GM12878 (cell line): Measurements from ENCODE around the gene RAB30. TPM values are rescaled to one million over a fixed set of nuclear protein-coding genes. Genes with fewer than 3 reads are reported as not detected.

ENCODE experiments used
- ATAC-seq: fragments of 200-7000 bp; cut with Tn5 transposase; 3 replicates; pipeline ENCODE4 v1.9.1; 2020; ENCODE audit warnings: mild to moderate bottlenecking, moderate library complexity
- BruUV-seq: library from RNA; stranded (reverse); fragments of 400-500 nt; replicated peaks from 2 replicates; lab custom pipeline; 2021; lab: Mats Ljungman, UMichigan
- CTCF ChIA-PET: fragments of 300-600 bp; sonication (Branson Sonifier 250); formaldehyde crosslinking; extraction: SDS; loops from one replicate; lab custom pipeline; 2021; ENCODE audit warnings: inconsistent platforms; lab: Yijun Ruan, JAX
- POLR2A ChIA-PET: fragments of 350-600 bp; formaldehyde crosslinking; extraction: SDS; loops from one replicate; lab custom pipeline; 2021; ENCODE audit warnings: inconsistent platforms; lab: Charles Lee
- RAD21 ChIA-PET: fragments of 300-600 bp; sonication (Branson Sonifier 250); formaldehyde crosslinking; loops from one replicate; lab custom pipeline; 2023; ENCODE audit warnings: antibody characterized with exemption; ENCODE audit not compliant: unreplicated experiment; lab: Charles Lee
- SMC1A ChIA-PET: fragments of 300-600 bp; sonication (Branson Sonifier 250); formaldehyde crosslinking; loops from one replicate; lab custom pipeline; 2023; ENCODE audit not compliant: unreplicated experiment, uncharacterized antibody; lab: Charles Lee
- DNase-seq: peaks from one replicate; pipeline ENCODE4 v3.0.0-alpha.2; 2011; ENCODE audit warnings: low read depth, low spot score
- FAIRE-seq: peaks from 3 replicates; lab custom pipeline; 2011; peaks lifted over from hg19 to GRCh38; lab: Jason Lieb, UNC
- H2AFZ ChIP-seq: 2 replicates; pipeline ENCODE4 v1.6.0; 2011; ENCODE audit warnings: low read depth, low read length, control low read depth; ENCODE audit not compliant: control insufficient read depth
- H3K27ac ChIP-seq: 2 replicates; pipeline ENCODE4 v1.5.1; 2011; ENCODE audit warnings: control low read depth; ENCODE audit not compliant: control insufficient read depth, insufficient read depth
- H3K27me3 ChIP-seq, 2 experiments: replicated peaks in 1 of 2; 2 replicates each; pipeline versions ENCODE4 v1.6.0 to v1.6.1; 2011; ENCODE audit warnings: low read length in 1 of 2; ENCODE audit not compliant: control insufficient read depth in 2 of 2, insufficient read depth in 2 of 2
- H3K36me3 ChIP-seq, 2 experiments: 2 replicates each; pipeline ENCODE4 v1.5.1; 2011; ENCODE audit warnings: low read length in 1 of 2; ENCODE audit not compliant: control insufficient read depth in 2 of 2, insufficient read depth in 2 of 2
- H3K4me1 ChIP-seq: 2 replicates; pipeline ENCODE4 v1.6.1; 2011; ENCODE audit warnings: mild to moderate bottlenecking, low read length, moderate library complexity, mixed read lengths; ENCODE audit not compliant: control insufficient read depth, insufficient read depth
- H3K4me2 ChIP-seq: 2 replicates; pipeline ENCODE4 v1.6.0; 2011; ENCODE audit warnings: control low read depth; ENCODE audit not compliant: control insufficient read depth, insufficient read depth
- H3K4me3 ChIP-seq: fragments of 200-600 bp; sonication (generic); 2 replicates; pipeline ENCODE4 v1.5.1; 2016
- H3K79me2 ChIP-seq: 2 replicates; pipeline ENCODE4 v1.6.0; 2011; ENCODE audit warnings: low read length; ENCODE audit not compliant: control insufficient read depth, insufficient read depth
- H3K9ac ChIP-seq: 2 replicates; pipeline ENCODE4 v1.8.0; 2011; ENCODE audit warnings: low read length, control low read depth, mixed read lengths; ENCODE audit not compliant: control insufficient read depth, insufficient read depth
- H3K9me3 ChIP-seq: replicated peaks from 3 replicates; pipeline ENCODE4 v1.5.1; 2011; ENCODE audit warnings: mild to moderate bottlenecking, low read length; ENCODE audit not compliant: control insufficient read depth, insufficient read depth
- H4K20me1 ChIP-seq: 2 replicates; pipeline ENCODE4 v1.6.0; 2011; ENCODE audit not compliant: control insufficient read depth, insufficient read depth
- CEBPZ ChIP-seq: fragments of 150-350 bp; IDR thresholded peaks from 2 replicates; pipeline ENCODE4 v1.6.1; 2016; ENCODE audit warnings: low read depth, low read length
- E2F4 ChIP-seq: IDR thresholded peaks from 2 replicates; pipeline ENCODE4 v1.6.1; 2012; ENCODE audit warnings: low read depth, low read length, improper control_type of control experiment
- GABPA ChIP-seq: IDR thresholded peaks from 2 replicates; pipeline ENCODE4 v1.6.1; 2014; ENCODE audit warnings: antibody characterized with exemption, low read depth, mild to moderate bottlenecking, inconsistent platforms
- IKZF2 ChIP-seq, 2 experiments: fragments of 450-650 bp; IDR thresholded peaks; 2 replicates each; pipeline ENCODE4 v1.6.1; 2017; ENCODE audit warnings: mild to moderate bottlenecking in 2 of 2, moderate library complexity in 2 of 2
- MEF2A ChIP-seq: IDR thresholded peaks from 2 replicates; pipeline ENCODE4 v1.6.1; 2011; ENCODE audit warnings: low read depth, mild to moderate bottlenecking, low read length, moderate library complexity; ENCODE audit not compliant: insufficient read depth
- MEF2B ChIP-seq: fragments of 450-650 bp; IDR thresholded peaks from 2 replicates; pipeline ENCODE4 v1.6.1; 2018; ENCODE audit warnings: mild to moderate bottlenecking, moderate library complexity; ENCODE audit not compliant: partially characterized antibody, poor library complexity, severe bottlenecking
- PAX5 ChIP-seq: IDR thresholded peaks from 2 replicates; pipeline ENCODE4 v1.6.1; 2011; ENCODE audit warnings: low read depth, low read length, borderline replicate concordance
- PKNOX1 ChIP-seq: fragments of 450-650 bp; IDR thresholded peaks from 2 replicates; pipeline ENCODE4 v1.6.1; 2016; ENCODE audit warnings: mild to moderate bottlenecking
- POU2F2 ChIP-seq: IDR thresholded peaks from 3 replicates; pipeline ENCODE4 v1.6.1; 2011; ENCODE audit warnings: low read depth, mild to moderate bottlenecking, low read length, borderline replicate concordance
- RBBP5 ChIP-seq: fragments of 200-600 bp; sonication (generic); conservative IDR thresholded peaks from 2 replicates; pipeline ENCODE4 v1.6.1; 2016
- RUNX3 ChIP-seq: IDR thresholded peaks from 2 replicates; pipeline ENCODE4 v1.6.1; 2012; ENCODE audit warnings: low read length, inconsistent platforms
- SKIL ChIP-seq: fragments of 450-650 bp; IDR thresholded peaks from 2 replicates; pipeline ENCODE4 v1.6.1; 2017; ENCODE audit warnings: mild to moderate bottlenecking, low read depth, inconsistent platforms; ENCODE audit not compliant: poor library complexity, severe bottlenecking
- SUZ12 ChIP-seq: fragments of 200-600 bp; sonication (generic); IDR thresholded peaks from one replicate; pipeline ENCODE4 v1.6.1; 2018; ENCODE audit warnings: antibody characterized with exemption, mild to moderate bottlenecking; ENCODE audit not compliant: unreplicated experiment
- TCF7 ChIP-seq: IDR thresholded peaks from 2 replicates; pipeline ENCODE4 v1.6.1; 2014; ENCODE audit warnings: antibody characterized with exemption, borderline replicate concordance
- ZNF207 ChIP-seq: fragments of 450-650 bp; IDR thresholded peaks from 2 replicates; pipeline ENCODE4 v1.6.1; 2014; ENCODE audit warnings: antibody characterized with exemption, mild to moderate bottlenecking, borderline replicate concordance
- ZNF217 ChIP-seq: fragments of 450-650 bp; IDR thresholded peaks from 2 replicates; pipeline ENCODE4 v1.6.1; 2017; ENCODE audit warnings: antibody characterized with exemption, mild to moderate bottlenecking
- ZNF274 ChIP-seq: IDR thresholded peaks from one replicate; pipeline ENCODE4 v1.8.0; 2011; ENCODE audit not compliant: insufficient read length, insufficient read depth
- WGBS: methylation state at CpG from one replicate; pipeline ENCODE4 v1.1.6; 2016; ENCODE audit warnings: low lambda C conversion rate; ENCODE audit not compliant: insufficient replicate concordance, insufficient coverage; ENCODE audit errors: missing lambda C conversion rate; 5-methylcytosine and 5-hydroxymethylcytosine counted together
- in situ Hi-C: fragments of 300-500 bp; cut with MboI; formaldehyde crosslinking; loops from 9 replicates; pipeline ENCODE4 v1.14.3; 2018; ENCODE audit warnings: mixed read lengths
- intact Hi-C: fragments of 100-400 bp; cut with micrococcal nuclease; formaldehyde crosslinking; loops from one replicate; pipeline ENCODE4 v1.14.2; 2022; ENCODE audit not compliant: unreplicated experiment
- polyA plus RNA-seq, 11 experiments: library from polyadenylated mRNA; depleted of rRNA in 4 of 11; unstranded in 6 of 11; stranded (reverse) in 5 of 11; fragments of >200 nt; fragmentation: Nextera tagmentation in 4 of 11; fragmentation: Illumina TruSeq in 1 of 11; extraction: Ambion mirVana in 4 of 11; extraction: Trizol in 1 of 11; gene quantifications; 1 replicate in 1 of 11; 2 replicates in 10 of 11; pipeline versions ENCODE4 v1.2.1 to v1.2.3, GENCODE V29; 2011 to 2016; ENCODE audit warnings: inconsistent platforms in 2 of 11, missing spikeins in 2 of 11, low read depth in 1 of 11
- total RNA-seq, 4 experiments: library from RNA; depleted of rRNA in 3 of 4; stranded (reverse); fragments of >200 nt in 3 of 4; fragmentation: Illumina TruSeq in 1 of 4; extraction: Trizol in 1 of 4; gene quantifications; 2 replicates each; pipeline versions ENCODE4 v1.2.1 to v1.2.3, GENCODE V29; 2013 to 2021

RAB30 gene
- total and polyA plus RNA-seq, 10 of the 15 experiments (the other 5 are each of a cell fraction or from before 2014, with no cell fraction given): 9.8 to 26.7 (median 19.2) TPM

- Histone ChIP-seq H3K4me2 (peak overlapping the region; percentile 75), H3K36me3 (peaks cover 2% of the 10 kb centered on the region in 2 experiments; a peak in 2 of 4 replicates)
- SMC1A ChIA-PET: interaction anchor here (0.6 to 6.7 kb wide), 43 partner anchors 9 to 683 kb away, joined by 3 to 85 read pairs (median 5); partner anchors contain the start of genes DDIAS, PCF11, PRCP and RAB30
- TF ChIP-seq SKIL: no peak
- TF ChIP-seq PAX5: no peak
- TF ChIP-seq POU2F2: no peak
- no peak for TF ChIP-seq SUZ12
- TF ChIP-seq MEF2A: peak; percentile 84
- TF ChIP-seq ZNF217: no peak
- no peak for TF ChIP-seq CEBPZ
- TF ChIP-seq TCF7: no peak
- TF ChIP-seq ZNF207: no peak
- no peak for TF ChIP-seq IKZF2 (IDR thresholded peaks at IDR 0.05)
- TF ChIP-seq MEF2B: peak; percentile 44
- no peak for TF ChIP-seq E2F4
- no peak for TF ChIP-seq RBBP5
- TF ChIP-seq GABPA: 0 out of 2 replicates have a peak, but pooled peaks have one; percentile 17
- TF ChIP-seq ZNF274: no peak
- TF ChIP-seq RUNX3: peak; percentile 28; the same call in 1 of the 2 replicates
- no peak for TF ChIP-seq PKNOX1
These were observed 141.5 kb downstream of the RAB30 start for GRCh38 chr11:82930229-82930628.

More at GRCh38 chr11:82930229-82930628, 141.5 kb downstream of the RAB30 start:
- 30% methylated on average over 3 of the region's 3 CpGs for WGBS
- Histone ChIP-seq H3K27ac (peak overlapping the region; percentile 82), H3K9me3 (no peaks in the 10 kb centered on the region), H3K4me3 (no peak overlapping the region), H4K20me1 (no peaks in the 10 kb centered on the region), H3K4me1 (peaks cover 15% of the 10 kb centered on the region), H2AFZ (no peak overlapping the region; the same call in 1 of the 2 replicates), H3K27me3 (no peaks in the 10 kb centered on the region), H3K79me2 (no peaks in the 10 kb centered on the region), H3K9ac (peak overlapping the region; percentile 8)
- FAIRE-seq (no peak), DNase-seq (no peak), ATAC-seq (peak; percentile 77)
- POLR2A ChIA-PET: interaction anchor here (0.6 to 2.2 kb wide), 16 partner anchors 9 to 263 kb away, joined by 3 to 12 read pairs (median 4); partner anchors contain the start of genes ANKRD42, DDIAS, PCF11 and PRCP
- CTCF ChIA-PET: interaction anchor here (0.7 to 3.4 kb wide), 29 partner anchors 9 to 739 kb away, joined by 3 to 14 read pairs (median 4); partner anchors contain the start of genes ANKRD42, DDIAS and PRCP
- no TSS peak for BruUV-seq
- RAD21 ChIA-PET: interaction anchor here (0.6 to 3.4 kb wide), 27 partner anchors 9 to 320 kb away, joined by 3 to 31 read pairs (median 7); partner anchors contain the start of genes DDIAS, PCF11, PRCP and RAB30
- intact Hi-C loops (no loop called here), in situ Hi-C loops (no loop called here)
